IPS-NIHi11 (cell line): Measurements from ENCODE around the gene WNT6.

Source experiments
- DNase-seq: peaks from one replicate; pipeline ENCODE4 v3.0.0; 2012; ENCODE audit warnings: mixed read lengths, low spot score

WNT6 gene

GRCh38 chr2:218859556-218859987 is at the start of gene WNT6:
TSS of gene WNT6 (plus strand) at chr2:218859805. CDS start at chr2:218860038, 233 bp downstream.
- no peak for DNase-seq

GRCh38 chr2:218810256-218810655 is 49.3 kb upstream of the WNT6 start:
- no peak for DNase-seq

GRCh38 chr2:218811382-218811781 is 48.2 kb upstream of the WNT6 start:
- no peak for DNase-seq

DNA sequence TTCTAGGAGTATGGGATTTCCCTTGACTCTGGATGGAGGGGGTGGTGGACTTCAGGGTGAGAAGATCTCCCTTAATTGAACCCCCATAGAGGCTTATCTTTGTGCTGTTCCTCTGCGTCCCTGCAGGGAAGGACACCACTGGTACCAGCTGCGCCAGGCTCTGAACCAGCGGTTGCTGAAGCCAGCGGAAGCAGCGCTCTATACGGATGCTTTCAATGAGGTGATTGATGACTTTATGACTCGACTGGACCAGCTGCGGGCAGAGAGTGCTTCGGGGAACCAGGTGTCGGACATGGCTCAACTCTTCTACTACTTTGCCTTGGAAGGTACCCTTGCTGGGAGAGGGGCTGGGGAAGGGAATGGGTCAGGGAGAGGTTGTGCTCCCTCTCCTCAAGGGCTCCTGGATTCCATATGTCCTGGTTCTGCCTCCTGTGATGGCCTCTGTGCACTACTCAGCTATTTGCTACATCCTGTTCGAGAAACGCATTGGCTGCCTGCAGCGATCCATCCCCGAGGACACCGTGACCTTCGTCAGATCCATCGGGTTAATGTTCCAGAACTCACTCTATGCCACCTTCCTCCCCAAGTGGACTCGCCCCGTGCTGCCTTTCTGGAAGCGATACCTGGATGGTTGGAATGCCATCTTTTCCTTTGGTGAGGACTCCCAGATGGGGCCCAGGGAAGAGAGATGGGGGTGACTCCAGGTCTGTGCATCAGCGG is 47.3 kb upstream of the WNT6 start:
- DNase-seq, result no peak

GRCh38 chr2:218812861-218813260 is 46.7 kb upstream of the WNT6 start:
- no peak for DNase-seq

GRCh38 chr2:218813771-218814460 is 45.7 kb upstream of the WNT6 start:
- no peak for DNase-seq

DNA sequence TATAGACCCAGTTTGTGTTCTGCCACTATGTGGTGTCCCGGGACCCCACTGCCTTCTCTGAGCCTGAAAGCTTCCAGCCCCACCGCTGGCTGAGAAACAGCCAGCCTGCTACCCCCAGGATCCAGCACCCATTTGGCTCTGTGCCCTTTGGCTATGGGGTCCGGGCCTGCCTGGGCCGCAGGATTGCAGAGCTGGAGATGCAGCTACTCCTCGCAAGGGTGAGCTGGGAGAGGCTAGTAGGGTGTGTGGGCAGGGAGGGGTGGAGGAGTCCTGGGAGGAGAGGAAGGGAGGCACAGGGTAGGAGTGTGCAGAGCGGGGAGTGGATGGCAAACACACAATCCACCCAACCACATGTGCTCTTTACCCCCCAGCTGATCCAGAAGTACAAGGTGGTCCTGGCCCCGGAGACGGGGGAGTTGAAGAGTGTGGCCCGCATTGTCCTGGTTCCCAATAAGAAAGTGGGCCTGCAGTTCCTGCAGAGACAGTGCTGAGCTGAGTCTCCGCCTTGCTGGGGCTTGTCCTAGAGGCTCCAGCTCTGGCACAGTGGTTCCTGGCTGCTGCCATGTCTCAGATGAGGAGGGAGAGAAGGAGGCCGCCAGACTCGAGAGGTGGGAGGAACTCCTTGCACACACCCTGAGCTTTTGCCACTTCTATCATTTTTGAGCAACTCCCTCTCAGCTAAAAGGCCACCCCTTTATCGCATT is 44.9 kb upstream of the WNT6 start:
- no peak for DNase-seq

- DNase-seq, result no peak
Observed at GRCh38 chr2:218815244-218815637, 44.4 kb upstream of the WNT6 start.

GRCh38 chr2:218815649-218816048 is 44.0 kb upstream of the WNT6 start:
- DNase-seq, result no peak

DNA sequence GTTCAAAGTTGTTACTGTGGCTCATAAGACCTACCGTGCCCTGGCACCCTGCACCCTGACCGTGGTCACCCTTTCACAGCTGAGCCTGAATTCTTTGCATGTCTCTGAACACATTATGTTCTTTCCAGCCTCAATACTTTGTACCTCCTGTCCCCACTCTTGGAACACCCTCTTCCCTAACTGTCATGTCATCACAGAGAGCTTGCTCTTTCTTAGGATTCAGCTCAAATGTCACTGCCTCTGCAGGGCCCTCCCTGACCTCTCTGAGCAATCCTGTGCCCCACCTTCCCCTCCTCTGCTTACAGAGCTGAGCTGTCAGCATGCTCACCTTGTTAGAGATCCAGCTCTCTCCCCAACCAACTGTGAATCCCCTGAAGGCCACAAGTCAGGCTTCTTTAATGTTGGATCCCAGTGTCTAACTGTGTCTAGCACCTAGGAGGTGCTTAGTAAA is 43.0 kb upstream of the WNT6 start:
- DNase-seq, result no peak

- DNase-seq, result no peak
Observed at GRCh38 chr2:218819093-218819492, 40.5 kb upstream of the WNT6 start.

DNA sequence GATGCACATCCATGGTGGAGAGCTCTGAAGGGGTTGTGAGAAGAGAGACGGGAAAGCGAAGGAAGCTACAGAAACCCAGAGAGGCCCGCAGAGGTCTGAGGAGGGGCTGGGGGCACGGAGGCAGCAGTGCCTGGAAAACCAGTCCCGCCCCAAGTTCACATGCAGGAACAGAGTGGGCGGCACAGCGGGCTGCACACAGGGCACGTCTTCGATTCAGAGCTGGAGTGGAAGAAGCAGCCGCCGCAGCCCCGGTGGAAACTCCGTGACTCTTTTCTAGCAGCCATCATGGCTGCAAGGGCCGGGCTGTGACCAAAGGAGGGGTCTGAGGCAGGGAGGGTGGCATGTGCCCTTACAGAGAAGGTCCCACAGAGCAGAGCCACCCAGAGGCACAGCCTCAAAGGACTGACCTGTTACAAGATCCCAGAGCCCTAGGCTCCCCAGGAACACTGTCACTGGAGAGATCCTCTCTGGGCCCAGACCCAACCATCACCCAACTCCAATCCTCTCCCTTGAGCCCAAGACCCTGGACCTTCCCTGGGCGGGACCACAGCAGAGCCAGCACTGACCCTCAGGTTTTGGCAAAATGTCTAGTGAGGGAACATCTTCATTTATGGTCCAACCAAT is 38.7 kb upstream of the WNT6 start:
- no peak for DNase-seq

DNA sequence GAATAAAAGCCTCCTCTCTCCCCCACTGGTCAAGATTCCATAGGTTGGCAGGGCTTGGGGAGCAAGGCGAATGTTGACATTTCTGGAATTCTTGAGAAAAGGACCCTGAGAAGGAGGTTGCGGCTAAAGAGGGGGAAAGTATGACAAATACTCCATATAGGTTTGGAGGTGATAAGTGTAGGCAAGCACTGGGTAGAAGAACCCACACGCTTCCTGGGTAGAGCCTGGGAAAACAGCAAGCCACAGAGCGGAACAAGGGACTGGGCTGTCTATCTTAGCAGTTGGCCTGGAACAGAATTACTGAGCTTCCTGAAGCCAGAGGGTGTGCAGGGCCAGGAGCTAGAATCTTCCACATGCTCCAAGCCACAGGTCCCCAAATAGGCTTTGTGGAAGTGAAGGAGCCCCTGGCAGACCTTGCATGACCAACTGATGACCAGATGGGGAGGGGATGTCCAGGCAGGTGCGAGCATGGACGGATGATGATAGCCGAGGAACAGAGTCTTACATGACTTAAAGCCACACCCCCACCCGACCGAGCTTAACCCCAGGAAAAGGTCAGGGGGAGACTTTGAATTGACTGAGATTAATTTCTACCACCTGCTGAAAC is 37.9 kb upstream of the WNT6 start:
- no peak for DNase-seq

DNA sequence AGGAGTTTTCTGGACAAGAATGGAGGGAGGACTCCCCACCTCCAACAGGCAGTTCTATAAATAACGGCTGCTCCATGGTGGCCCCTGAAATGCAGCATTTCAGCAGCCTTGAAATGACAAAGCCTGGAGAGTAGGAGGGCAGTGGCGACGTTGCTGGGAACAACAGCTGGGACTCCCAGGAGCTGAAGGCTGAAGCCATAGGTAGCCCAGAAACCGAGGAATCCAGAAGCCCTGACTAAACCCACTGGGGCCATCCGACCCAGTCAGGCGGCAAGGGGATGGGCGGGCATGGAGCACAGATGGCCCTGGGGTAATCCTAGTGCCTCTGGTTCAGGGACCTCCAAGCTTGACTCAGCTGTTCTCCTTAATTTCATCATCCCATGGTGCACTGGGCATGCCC is 37.0 kb upstream of the WNT6 start:
- DNase-seq, result no peak

DNA sequence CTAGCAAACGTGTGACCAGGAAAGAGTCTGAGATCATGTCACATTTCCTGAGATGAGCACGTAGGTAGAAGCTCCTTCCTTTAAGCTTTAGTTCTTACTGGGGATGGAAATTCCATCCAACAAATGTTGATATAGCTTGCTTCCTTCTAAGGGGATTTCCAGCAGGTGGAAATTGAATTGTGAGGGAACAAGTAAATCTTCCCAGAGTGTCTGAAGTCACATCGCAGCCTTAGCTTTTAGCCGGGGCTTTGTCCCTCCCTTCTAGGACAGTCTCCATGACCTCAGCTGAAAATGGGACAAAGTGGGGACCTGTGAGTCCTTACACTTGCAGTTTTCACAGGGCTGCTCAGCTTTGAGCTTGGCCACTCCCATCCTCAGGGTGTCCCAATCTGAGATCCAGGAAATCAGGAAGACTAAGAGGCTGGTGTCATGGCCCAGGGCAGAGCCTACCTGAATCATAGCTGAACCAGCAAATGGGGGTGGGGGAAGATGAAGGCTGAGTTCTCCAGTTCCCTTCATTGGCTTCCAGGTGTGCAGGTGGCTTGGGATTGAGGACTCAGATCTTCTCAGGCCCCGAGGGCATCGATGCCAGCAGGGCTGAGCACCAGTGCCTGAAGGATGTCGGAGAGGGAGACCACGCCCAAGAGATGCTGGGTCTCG is 36.3 kb upstream of the WNT6 start:
- no peak for DNase-seq

GRCh38 chr2:218824004-218824403 is 35.6 kb upstream of the WNT6 start:
- no peak for DNase-seq

GRCh38 chr2:218826791-218827190 is 32.8 kb upstream of the WNT6 start:
- DNase-seq, result no peak

DNA sequence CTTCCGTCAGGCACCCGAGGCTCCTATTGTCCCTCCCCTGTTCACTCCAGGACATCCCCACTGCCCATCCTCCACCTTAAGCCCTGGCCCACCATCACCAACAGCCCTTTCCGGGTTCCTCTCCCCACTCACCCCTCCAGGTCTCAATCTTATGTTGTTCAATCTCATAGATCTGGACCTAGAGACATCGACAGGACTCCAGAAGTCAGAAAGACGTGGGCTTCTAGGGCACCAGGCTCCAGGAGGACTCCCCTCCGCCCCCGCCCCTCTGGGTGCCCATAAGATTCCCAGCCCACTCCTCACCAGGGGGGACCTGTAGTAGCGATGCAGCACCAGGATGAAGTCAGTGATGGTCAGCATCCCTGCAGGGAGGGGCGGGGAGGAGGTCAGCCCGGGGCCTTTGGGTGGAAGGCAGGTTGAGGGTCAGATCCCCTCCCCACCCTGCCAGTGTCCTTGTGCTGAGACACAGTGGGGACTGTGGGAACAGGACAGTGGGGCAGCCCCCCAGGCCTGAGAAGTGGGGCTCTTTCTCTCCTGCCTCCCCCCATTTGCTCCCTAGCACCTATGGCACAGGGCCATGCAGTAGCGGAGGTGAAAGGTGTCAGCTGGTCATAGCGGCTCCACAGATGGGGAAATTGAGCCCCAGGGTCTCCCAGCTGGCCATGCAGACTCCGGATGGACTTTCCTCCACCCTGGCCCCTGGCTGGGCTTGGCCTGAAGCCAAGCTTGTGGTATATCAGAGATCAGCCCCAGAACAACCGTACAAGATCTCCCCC is 31.7 kb upstream of the WNT6 start:
- no peak for DNase-seq

DNA sequence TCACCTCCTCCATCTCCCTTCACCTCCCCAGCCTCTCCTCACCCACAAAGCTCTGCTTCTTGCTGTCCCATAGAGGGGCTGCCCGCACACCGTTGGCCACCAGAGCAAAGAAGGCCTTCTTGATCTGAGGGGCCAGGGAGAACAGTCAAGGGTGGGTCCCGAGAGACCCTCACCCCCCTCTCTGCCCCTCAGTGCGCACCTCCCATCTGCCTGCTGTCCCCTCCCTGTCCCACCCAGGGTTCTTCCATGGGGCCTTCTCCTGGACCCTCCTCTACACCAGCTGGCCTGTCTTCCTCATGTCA is 31.2 kb upstream of the WNT6 start:
- no peak for DNase-seq

DNA sequence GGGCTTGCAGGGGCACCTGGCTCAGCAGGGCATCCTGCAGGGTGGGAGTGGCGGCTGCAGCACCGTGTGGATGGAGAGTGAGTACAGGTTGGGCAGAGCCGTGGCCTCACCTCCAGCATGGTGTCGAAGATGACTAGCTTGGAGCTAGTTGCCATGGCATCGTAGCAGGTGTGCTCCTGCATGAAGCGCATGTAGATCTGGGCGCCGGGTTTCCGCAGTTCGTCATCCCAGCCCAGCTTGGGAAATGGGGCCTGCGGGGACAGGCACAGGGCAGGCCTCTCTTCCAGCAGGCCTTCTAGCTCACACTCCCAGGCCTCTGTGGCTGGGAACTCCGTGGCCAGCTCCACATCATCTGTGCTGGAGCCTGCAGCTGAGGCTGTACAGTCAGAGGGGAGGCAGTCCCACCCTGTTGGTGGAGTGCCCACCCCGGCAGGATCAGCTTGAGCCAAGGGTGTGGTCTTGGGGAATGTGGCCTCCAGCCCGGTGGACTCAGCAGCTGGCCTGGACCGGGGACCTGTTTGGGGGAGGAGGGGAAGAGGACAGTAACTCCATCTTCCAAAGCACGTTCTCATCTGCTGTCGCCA is 29.6 kb upstream of the WNT6 start:
- DNase-seq, result no peak
